GM18517 (cell line): ENCODE results near the gene PRPF6.
A peak's percentile ranks its signal among the peaks of the same experiment; 100 is the strongest.

Source experiments
- ATAC-seq: cut with Tn5 transposase; IDR thresholded peaks from one replicate; pipeline ENCODE4 v1.9.1; 2021; ENCODE audit warnings: mild to moderate bottlenecking, moderate library complexity; ENCODE audit not compliant: unreplicated experiment

The PRPF6 gene

DNA sequence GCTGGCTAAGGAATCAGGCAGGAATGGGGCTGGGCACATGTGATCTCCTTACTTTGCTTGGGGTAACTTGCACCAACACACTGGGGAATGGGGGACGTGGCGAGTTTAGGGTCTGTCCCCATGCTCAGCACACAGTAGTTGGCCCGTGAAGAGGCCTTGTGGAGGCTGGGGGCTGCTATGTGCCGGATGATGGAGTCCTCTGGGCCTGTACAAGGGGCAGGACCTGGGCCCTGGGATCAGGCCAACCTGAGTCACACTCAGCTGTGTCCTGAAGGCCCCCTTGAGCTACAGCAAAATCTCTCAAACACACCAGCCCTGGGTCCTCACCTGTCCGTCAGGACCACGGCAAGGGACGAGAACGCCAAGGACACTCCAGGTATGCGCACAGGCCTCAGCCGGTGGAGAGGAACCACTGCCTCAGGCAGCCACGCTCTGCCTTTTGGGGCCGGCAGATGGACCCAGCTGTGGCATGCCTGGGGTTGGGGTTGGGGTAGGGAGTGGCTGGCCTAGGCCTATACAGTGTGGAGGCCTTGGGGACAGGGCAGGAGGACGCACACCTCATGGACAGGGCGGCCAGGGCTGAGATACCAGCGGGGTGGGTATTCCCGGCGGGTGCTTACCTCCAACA lies 35.8 kb upstream of the PRPF6 start:
- no peak for ATAC-seq

DNA sequence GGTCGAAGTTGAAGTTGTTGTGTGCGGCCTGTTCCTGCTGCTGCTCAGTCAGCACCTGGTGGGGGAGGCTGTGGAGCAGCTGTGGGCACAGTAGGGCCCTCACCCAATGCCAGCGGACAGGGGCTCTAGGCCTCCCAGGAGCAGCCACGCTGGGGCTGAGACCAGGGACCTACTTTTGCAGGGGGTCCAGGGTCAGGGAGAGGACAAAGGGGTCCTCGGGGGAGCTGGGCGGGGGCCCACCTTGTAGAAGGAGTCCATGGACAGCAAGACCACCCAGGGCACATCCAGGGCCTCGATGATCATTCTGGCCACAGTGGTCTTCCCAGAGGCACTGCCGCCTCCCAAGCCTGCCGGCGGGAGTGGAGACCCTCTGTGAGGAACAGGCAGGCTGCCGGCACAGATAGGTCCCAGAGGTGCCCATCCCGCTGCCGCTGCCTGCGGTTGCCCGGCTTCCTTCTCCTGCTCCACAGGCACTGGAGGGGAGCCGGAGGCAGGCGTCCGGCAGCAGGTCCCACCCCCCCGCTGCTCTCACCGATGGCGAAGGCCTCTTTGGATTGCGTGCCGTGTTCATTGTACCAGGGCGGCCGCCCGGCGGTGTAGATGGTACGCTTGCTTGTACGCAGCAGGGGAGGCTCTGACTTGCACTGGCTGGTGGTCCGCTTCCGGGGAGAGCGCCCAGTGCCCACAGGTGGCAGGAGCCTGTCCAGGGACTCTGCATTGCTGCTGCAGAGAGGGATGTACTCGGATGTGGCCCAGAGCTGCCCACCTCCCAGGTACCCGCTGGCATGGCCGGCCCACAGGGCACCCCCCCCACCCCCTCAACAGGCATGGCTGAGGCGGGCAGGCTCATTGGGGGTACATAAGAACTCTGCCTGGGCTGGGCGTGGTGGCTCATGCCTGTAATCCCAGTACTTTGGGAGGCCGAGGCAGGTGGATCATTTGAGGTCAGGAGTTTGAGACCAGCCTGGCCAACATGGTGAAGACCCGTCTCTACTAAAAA lies 34.7 kb upstream of the PRPF6 start:
- no peak for ATAC-seq

DNA sequence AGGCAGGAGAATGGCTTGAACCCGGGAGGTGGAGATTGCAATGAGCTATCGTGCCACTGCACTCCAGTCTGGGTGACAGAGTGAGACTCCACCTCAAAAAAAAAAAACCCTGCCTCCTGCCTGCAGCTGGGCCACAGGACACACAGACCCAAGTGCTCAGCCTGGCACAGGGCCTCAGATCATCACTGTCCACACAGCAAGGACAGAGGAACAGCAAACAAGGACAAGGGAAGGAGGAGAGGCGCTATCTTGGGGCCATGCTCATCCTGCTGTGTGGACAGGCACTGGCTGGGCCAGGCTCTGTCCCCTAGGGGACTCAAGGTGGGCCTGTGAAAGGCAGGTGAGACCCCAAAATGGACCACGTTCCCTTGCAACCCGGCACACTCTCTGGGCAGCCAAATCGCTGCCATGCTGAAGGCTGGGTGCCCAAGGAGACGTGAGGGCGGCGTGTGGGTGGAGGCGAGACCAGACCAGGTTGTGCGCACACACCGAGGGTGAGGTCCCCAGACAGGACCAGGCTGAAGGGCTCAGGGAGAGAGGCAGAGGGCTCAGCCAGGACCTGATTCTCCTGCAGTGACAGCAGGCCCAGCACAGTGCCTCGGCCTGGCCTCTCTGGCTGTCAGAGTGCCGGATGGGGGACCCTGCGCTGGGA lies 33.8 kb upstream of the PRPF6 start:
- no peak for ATAC-seq

DNA sequence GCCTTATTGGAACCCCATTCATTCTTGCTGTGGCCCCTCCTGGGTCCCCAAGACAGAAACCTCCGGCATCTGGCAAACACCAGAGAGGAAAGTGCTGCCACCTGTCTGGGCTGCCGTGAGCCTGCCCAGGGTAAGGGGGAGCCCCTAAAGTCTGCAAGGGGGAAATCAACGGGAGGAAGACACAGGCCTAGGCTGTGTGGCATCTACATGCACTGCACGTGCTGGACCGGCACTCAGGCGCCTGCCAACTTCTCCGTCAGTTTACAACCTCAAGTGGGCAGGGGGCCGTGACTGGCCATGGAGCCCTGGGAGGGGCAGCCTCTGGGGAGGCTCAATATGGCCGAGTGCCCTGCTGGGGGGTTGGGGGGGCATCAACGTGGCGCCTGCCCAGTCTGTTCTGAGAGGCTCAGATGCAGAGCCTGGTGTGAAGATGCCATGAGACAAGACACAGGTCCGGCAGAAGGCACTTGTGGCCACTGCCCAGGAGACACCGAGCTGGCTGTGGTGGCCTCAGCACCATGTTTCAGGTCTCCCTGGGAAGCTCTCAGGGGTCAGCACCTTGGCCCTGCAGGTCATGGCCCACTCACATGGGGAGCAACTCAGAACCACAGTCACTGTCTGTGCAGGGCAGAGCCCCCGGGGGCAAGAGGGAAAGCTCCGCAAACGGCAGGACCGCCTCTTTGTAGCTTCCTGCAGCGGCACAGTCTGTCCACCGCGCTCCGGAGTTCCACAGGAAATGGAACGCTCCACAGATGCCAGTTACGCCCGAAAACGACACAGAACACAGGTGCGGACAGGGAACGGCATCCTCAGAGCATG lies 33.1 kb upstream of the PRPF6 start:
- ATAC-seq, result no peak

DNA sequence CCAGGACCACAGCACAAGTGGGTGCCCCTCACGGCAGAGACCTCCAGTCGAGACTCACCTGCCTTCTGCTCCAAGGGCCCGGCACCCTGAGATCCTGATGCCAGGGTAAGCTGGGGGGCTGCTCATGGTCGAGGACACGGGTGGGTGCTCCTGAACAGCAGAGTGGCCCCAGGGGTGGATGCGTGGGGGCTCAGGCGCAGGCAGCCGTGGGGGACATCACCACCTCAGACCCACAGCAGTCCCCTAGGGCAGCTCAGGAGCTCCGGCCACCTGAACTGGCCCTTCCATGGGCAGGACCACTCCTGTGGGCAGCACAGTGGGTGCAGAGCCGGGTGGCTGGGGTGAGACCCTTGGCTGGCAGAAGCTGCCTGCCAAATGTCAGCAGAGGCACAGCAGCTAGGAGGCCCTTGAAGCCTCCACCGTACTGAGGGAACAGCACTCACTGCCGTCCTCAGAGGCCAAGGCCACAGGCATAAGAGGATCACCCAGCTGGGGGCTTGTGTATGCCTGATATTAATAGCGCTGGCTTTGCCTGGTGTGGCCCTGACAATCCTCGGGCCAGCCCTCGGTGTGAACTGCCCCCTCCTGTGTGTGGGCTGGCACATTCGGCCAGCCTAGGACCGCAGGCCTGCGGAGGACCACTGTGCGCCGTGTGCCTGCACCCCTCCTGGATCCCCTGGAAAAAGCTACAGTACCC lies 30.1 kb upstream of the PRPF6 start:
- no peak for ATAC-seq

DNA sequence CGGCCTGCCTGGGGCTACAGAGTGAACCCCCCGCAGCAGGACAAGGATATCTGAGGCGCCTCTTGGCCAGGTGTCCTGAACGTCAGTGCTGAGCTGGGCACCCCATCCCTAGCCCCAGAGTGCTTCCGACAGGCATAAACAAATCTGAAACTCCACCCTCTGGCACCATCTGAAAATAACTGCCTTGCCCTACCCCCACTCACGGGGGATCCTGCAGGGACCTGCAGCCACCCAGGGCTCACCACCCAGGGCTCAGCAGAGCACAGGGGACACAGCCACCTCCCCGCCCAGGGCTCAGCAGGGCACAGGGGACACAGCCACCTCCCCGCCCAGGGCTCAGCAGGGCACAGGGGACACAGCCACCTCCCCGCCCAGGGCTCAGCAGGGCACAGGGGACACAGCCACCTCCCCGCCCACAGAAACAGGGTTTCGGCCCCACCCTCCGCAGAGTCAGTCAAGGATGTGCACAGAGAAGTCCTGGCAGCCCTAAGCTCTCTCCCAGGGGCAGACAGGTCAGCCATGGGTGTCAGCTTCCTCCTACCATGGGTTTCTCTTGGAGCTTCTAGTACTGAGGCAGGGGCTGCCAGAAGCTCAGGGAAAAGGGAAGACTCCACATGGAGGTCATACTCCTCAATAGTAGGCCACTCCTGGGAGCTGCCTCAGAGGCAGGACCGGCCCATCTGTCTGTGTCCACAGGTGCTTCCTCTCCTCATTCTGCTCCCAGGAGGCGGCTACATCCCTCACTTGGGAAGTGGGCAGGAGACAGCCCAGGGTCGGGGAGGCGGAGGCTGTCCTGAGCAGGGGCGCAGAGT lies 29.3 kb upstream of the PRPF6 start:
- no peak for ATAC-seq

DNA sequence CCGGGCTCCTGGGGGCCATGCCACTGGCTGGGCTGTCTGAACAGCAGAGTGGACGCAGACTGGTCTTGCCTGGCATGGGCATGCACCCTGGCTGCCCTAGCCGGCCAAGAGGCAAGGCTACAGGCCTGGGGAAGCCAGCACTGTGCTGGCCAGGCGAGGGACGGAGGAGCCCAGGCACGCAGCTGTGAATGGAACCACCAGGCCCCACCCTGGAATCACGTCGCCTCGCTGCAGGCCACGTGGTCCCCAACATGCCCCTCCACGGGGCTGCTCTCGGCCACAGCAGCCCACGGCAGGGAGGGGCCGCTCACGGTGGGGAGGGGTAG lies 28.8 kb upstream of the PRPF6 start:
- no peak for ATAC-seq

DNA sequence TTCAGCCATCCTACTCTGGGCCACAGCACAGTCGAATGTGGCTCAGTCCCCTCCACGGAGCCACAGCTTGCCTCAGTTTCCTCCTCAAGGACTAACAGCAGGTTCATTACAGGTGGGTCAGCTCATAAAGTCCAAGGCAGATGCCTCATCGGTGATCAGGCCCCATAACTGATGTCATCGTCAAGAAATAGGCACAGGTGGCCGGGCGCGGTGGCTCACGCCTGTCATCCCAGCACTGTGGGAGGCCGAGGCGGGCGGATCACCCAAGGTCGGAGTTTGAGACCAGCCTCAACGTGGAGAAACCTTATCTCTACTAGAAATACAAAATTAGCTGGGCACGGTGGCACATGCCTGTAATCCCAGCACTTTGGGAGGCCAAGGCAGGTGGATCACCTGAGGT lies 28.2 kb upstream of the PRPF6 start:
- ATAC-seq, result no peak

DNA sequence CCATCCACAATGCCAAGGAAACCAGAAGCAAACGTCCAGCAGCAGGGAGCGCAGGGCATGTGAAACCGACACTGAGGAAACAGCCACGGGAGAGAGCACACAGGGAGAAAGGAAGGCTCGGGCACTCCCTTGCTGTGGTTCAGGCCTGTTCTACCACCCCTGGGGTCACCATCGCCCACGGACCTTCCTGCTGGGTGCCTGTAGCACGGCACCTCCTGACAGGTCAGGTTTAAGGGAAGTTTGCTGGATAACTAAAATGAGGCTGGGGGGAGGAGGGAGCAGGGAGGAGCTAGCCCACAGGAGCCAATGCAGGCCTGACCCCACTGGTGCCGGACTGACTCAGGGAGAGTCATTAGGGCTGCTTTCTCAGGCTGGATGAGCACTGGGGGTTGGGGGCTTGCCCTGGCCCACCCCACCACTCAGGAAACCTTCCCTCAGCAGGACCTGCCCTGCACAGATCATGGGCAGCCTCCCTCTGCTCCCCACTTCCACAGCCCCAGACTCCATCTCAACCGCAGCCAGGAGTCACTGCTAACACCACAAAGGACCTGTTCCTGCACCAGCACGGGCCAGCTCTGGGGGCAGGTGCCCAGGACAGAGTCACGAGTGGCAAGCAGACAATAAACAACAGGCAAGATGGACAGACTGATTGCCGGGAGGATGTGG lies 27.0 kb upstream of the PRPF6 start:
- no peak for ATAC-seq

DNA sequence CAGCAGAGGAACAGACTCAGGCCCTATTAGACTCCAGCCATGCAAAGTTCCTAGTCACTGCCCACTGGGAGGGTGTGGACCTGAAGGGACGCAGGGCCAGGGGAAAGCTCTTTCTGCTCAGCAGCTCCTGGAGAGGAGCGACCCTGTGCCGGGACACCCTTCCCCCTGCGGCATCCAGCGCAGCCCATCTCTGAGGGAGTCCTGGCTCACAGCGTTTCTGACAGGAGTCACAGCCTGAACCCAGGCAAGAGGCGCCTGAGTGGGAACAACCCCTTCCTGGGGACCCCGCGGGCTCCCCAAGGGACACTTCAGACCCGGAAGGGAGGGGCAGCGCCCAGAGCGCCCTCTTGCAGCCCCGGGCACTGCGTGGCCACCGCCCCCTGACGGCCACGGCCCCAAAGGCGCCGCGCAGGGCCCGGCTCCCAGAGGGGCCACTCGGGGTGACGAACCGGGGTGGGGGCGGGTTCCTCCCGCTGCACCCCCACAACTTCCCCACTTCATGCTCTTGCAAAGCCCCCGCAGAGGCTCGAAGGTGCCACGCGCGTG lies 25.6 kb upstream of the PRPF6 start:
- ATAC-seq, result peak; percentile 9

DNA sequence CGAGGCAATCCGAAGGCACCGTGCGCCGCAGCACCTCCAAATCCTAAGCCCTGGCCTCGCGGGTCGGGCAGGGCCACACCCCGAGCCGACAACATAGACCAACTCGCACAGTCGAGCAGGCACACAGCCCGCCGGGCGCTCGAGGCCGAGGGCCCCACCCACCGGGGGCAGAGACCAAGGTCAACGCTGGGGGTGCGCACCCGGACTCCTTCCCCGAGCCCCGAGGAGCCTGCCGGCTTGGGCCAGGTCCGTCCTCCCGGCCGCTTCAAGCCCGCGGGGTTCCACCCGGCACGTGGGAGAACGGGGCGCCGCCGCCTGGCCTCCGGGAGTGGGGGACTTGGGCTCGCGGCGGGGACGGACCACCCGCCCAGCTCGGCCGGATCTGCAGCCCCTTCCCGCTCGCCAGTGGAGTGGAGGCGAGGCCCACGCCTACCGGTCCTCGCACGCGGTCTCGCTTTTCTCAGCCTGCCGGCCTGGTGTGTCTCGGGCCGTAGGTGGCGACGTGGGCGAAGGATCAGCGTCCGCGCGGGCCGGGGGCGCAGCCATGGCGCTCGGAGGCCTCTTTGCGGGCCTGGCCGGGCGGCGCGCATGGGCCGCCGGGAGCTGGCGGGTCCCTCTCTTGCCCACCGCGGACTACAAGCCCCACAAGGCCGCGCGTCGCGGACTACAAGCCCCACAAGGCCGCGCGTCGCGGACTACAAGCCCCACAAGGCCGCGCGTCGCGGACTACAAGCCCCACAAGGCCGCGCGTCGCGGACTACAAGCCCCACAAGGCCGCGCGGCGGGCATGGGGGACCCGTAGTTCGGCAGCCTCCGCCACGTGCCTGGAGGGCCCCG lies 24.9 kb upstream of the PRPF6 start, which contains the start of gene UCKL1:
UCKL1 (minus strand) TSS at position 590 of the 837 bp plus-strand sequence; CDS start at position 546, 44 bp downstream.
- peak; percentile 68 for ATAC-seq

DNA sequence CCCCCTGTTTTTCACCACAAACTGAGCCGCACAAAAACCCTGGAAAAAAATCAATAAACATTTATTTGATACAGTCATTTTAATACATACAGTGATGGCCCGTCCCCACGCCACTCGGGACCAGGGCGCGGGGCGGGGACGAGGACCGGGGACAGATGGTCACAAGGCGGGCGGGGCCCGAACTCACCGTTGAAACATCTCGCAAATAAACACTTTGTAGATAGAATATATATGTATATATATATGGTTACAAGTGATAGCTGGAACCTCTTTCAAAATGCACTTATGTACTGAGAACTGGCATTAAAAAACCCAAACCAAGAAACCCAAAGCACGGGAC lies 24.3 kb upstream of the PRPF6 start:
- ATAC-seq, result peak; percentile 10

DNA sequence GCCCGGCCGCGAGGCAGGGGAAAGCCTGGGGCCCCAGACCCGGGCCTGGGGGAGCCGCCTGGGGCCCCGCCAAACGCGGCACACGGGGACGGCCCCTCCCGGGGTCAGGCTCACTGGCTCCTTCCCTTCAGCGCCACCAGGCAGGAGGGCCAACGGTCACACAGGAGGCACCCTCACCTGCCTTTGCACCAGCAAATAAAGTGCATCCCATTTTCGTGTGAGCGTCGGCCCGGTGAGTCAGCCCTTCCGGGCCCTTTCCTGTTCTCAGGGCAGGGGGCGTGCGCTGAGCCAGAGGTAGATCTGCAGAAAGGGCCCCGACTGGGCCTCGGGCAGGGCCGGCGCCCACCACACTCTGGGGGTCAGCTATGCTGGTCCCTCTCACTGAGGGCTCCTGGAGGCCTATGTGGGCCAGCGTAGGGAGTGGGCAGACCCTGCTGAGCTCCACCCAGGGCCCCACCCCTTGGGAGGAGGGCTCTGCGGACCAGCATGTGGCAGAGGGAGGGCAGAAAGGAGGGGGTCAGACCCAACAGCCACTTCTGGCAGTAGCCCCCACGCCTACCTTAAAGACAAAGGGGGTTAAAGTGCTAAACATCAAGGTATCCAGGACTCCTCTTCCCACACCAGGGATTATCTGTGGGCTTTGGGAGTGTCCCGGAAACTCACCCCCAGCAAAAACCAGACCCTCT lies 23.8 kb upstream of the PRPF6 start:
- ATAC-seq, result peak; percentile 11

DNA sequence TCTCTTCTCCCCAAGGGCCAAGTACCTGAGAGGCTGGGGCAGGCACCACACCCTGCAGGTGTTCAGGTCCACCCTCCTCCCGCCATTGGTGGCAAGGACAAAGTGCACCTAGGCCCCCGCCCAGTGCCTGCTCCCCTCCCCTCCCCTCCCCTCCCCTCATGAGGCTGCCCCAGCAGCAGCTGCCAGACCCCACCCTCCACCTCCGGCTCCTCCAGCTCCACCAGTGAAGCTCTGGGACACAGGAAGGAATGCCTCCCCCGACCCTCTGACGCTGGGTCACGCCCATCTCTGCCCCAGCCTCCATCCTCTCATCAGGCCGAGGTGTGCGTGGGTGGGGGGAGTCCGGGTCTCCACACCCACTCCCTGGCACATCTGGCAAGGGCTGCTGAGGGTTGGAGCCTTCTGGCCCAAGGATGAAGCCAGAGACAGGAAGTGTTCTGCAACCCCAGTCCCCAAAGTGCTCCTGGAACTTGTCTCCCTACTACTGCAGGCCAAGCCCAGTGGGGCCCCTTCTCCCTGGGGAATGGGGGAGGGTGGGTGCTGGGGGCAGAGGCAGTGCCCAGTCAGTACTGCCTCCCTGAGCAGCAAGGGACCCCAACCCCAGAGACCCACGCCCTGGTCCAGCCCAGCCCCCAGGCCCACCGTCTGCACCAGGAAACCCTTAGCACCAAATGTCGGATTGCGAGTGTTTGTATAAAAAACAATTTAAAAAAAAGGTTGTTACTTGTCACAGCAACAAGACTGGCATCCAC lies 23.1 kb upstream of the PRPF6 start:
- ATAC-seq, result no peak

DNA sequence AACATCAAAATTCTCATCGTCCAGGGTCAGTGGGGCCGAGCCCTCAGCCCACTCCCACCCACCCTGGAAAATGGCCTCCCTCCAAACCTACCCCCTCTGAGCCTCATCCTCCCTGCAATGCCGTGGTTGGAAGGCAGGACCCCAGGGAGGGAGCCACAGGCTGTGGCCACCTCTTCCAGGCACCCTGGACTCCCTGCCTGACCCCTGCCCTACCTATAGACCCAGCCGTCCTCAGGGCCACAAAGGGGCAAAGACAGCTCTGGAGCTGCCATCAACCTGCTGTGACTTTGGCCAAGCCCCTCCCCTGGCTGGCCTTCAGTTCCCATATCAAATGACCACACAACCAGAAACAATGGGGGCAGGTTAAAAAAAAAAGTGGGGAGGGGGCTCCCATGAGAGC lies 22.5 kb upstream of the PRPF6 start:
- ATAC-seq, result no peak

DNA sequence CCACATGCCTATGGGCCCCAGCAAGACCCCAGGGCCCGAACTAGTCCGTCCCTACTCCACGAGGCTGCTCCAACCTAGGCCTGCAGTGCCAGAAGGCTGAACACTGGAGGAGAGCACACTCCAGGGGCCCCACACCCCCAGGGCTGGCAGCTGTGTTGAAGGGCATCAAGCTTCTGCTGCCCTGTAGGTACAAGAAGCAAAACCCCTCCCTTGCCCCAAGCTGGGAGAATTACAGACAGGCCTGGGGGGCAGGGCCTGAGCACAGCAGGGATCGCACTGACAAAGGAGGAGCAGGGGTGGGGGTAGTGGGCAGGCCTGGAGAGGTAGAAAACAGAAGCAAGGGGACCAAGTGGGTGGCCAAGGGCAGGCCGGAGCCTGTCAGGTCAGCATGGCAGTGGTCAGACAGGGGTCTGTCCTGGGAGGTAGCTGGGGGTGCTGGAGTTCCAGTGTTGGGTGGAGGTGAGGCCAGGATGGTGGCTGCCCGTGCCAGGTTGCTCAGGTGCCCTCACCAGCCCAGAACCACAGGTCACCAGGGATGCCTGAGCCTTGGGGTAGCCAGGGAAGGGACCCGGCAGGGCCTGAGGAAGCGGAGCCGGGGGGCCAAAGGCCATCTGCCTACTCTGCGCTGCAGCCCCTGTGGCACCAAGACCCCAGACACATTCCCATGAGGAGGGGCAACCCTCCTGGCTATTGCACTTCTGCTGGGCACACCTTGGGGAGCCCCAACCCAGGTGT lies 21.8 kb upstream of the PRPF6 start:
- ATAC-seq, result no peak
